ENCODE data around the gene MAP3K3.

DNA sequence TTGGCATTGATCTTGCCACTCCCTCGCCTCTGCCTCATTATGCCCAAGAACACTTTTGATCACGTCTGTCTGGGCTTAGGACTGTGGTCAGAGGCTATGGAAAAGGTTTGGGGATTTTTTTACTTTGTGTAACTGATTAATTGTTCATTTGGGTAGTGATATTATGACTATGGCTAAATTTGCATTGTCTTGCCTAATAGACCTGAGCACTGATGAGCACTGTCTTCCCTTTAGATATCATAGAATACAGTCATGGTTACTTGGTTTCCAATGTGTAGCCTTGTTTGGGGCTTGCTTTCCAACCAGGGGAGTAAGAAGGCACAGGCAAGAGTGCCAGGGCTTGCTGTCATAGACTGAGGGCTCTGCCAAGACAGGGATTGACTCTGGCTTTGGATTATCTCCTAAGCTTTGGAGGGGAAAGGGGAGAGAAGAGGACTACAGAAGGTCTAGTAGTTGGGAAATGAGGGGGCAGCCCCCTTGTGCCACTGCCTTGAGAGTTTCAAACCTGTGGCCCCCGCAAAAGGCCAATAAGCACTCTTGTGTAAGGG is 64.0 kb downstream of the MAP3K3 start:
- TF ChIP-seq, protein P1, sequence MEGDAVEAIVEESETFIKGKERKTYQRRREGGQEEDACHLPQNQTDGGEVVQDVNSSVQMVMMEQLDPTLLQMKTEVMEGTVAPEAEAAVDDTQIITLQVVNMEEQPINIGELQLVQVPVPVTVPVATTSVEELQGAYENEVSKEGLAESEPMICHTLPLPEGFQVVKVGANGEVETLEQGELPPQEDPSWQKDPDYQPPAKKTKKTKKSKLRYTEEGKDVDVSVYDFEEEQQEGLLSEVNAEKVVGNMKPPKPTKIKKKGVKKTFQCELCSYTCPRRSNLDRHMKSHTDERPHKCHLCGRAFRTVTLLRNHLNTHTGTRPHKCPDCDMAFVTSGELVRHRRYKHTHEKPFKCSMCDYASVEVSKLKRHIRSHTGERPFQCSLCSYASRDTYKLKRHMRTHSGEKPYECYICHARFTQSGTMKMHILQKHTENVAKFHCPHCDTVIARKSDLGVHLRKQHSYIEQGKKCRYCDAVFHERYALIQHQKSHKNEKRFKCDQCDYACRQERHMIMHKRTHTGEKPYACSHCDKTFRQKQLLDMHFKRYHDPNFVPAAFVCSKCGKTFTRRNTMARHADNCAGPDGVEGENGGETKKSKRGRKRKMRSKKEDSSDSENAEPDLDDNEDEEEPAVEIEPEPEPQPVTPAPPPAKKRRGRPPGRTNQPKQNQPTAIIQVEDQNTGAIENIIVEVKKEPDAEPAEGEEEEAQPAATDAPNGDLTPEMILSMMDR (IDR thresholded peaks at IDR 0.05 in 4 of 5, conservative IDR thresholded peaks at IDR 0.05 in 1 of 5): no peak
- no peak for TF ChIP-seq POLR2A (IDR thresholded peaks at IDR 0.05)

Data from gastrocnemius medialis (tissue), 4 donors.